Sigmoid colon (tissue), 4 donors: ENCODE measurements around the gene TUBGCP6.

ENCODE experiments used
- CTCF ChIP-seq, 4 experiments: fragments of 450-650 bp in 3 of 4; fragments of 200-600 bp in 1 of 4; IDR thresholded peaks; one replicate each; pipeline ENCODE4 v1.5.1; 2016 to 2019; ENCODE audit warnings: antibody characterized with exemption in 4 of 4, mild to moderate bottlenecking in 3 of 4, moderate library complexity in 2 of 4
- POLR2AphosphoS5 ChIP-seq, 4 donors: sonication (generic); formaldehyde crosslinking; IDR thresholded peaks; one replicate each; pipeline ENCODE4 v1.6.1; 2017; ENCODE audit warnings: antibody characterized with exemption in 4 of 4

GRCh38 chr22:50205781-50206569 lies 38.8 kb downstream of the TUBGCP6 start:
- TF ChIP-seq CTCF (IDR thresholded peaks at IDR 0.05) (no peak), POLR2AphosphoS5 (IDR thresholded peaks at IDR 0.05) (no peak)
